ENCODE results near the gene MIDN.

The MIDN gene

DNA sequence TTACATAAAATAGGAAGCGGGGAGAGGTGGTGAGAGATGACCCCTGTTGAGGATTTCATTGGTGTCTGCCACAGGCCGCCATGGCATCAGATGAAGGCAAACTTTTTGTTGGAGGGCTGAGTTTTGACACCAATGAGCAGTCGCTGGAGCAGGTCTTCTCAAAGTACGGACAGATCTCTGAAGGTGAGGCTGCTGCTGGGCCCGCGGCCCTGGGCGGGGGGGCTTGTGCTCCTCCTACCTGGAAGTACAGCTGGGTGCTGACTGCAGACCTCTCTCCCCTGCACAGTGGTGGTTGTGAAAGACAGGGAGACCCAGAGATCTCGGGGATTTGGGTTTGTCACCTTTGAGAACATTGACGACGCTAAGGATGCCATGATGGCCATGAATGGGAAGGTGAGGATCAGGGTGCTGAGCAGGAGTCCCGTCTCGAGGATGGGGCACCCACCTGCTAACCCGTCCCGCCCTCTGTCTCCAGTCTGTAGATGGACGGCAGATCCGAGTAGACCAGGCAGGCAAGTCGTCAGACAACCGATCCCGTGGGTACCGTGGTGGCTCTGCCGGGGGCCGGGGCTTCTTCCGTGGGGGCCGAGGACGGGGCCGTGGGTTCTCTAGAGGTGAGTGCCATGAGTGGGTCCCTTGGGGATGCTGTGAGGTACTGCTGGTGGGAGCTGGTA lies 22.6 kb downstream of the MIDN start:
- DNase-seq = no peak

DNA sequence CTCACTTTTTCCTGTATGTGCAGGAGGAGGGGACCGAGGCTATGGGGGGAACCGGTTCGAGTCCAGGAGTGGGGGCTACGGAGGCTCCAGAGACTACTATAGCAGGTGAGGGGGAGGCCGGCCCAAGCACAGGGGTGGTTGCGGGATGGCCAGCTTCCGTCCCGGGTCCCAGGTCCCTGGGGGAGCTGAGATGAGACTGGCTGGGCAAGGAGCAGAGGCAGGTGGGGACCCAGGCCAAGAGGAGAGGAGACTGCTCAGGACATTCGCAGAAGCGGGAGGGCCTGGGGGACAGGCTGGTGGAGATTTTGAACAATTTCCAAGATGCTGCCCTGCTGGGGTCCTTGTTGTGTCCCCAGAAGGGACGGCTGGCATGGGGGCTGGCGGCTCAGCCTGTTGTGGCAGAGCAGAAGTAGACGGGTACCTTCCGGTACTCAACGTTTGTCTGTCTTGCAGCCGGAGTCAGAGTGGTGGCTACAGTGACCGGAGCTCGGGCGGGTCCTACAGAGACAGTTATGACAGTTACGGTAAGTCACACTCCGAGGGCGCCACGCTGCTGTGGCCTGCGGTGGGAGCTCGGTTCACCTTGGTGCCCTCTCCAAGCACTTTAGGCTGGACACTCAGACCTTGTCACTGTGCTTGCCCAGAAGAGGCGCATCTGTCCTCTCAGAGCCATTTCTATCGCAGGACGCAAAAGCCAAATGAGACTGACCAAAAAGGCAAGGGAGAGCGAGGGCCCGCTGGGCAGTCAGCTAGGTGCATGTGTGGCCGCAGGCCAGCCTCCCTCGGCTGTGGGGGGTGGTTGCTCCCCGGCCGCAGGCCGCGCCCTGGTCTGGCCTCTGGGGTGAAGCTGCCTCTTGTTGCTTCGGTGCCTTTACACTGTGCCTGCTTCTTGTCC lies 23.4 kb downstream of the MIDN start:
- DNase-seq = no peak

GRCh38 chr19:1272423-1273262 lies 24.3 kb downstream of the MIDN start:
- no peak for DNase-seq

DNA sequence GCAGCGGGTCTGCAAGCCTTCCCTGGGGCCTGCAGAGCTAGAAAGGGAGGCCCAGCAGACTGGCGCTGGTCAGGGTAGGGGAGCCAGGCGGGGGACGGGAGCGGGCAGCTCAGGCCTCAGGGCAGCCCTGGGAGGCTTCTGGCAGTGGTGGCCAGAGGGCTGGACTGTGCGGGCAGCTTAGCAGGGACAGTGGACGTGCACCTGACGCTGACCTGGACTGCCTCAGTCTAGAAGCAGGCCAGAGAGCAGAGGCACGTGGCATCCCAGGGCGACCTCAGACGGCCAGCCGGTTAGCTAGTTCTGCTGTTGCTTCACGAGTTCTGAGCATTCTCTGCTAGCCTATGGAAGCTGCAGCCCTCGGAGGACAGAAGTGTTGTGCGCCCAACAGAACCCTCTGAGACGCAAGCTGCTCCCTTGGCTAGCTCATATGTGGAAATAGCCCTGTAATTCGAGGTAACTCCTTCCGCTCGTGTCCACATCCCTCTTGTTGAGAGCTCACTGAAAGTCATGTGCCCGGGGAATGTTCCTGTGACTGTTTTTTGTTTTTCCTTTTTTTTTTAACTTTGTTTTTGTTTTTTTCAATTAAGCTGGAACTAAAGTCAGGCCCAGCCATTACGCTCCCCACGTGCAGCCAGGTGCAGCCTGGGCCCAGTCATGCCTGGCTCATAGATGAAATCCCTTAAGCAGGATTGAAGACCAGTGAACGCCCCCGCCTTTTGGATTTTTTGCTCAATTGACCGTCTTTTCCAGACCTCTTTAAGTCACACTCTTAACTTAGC lies 25.1 kb downstream of the MIDN start:
- no peak for DNase-seq

- no peak for DNase-seq
Measured at GRCh38 chr19:1274081-1274851, 25.9 kb downstream of the MIDN start.

DNA sequence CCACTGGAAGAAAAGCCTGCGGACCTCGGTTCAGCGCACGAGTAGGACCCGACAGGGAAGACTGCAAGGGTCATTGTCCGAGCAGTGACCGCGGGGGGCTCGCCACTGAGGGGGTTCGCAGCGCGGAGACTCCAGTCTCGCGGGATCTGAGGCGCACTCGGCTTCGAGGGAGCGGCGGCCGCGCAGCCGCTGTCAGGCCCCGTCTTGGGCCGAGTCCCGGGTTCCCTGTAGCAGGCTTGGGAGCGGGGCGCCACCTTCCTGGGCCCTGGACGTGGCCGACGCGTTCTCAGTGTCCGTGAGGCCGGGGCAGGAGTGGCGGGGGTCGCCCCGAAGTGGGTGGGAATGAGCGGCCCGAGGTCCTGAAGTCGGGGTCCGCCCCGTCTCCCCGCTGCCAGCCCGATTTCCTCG lies 26.5 kb downstream of the MIDN start:
- DNase-seq = no peak

DNA sequence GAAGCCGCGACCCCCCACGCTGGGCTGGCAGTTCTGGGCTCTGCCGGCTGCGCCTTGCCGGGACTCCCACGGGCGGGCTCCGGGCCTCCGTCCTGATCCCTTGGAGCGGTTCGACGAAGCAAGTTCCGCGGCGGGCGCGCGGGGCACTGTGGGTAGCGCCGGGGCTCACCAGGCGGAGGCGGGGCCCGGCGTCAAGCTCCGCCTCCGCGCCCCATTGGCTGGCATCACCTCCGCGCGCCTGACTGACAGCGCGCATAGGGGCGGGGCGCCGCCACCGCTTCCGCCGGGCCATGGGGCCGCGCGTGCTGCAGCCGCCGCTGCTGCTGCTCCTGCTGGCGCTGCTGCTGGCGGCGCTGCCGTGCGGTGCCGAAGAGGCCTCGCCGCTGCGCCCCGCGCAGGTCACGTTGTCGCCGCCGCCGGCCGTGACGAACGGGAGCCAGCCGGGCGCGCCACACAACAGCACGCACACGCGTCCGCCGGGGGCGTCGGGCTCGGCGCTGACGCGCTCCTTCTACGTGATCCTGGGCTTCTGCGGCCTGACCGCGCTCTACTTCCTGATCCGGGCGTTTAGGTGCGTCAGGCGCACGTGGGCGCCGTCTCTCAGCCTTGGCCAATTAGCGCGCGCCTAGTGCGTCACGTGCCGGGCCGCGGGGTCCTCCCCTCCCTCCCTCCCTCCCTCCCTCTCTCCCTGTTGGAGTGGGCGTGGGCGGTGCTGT lies 27.0 kb downstream of the MIDN start, which contains the start of gene FAM174C:
TSS of gene FAM174C (plus strand) at position 271 of the 716 bp plus-strand sequence. CDS start at position 291, 20 bp downstream.
- DNase-seq = peak; percentile 98

- no peak for DNase-seq
Measured at GRCh38 chr19:1275976-1276627, 27.7 kb downstream of the MIDN start.

GRCh38 chr19:1276628-1277022 lies 28.2 kb downstream of the MIDN start:
- DNase-seq = peak; percentile 39

DNA sequence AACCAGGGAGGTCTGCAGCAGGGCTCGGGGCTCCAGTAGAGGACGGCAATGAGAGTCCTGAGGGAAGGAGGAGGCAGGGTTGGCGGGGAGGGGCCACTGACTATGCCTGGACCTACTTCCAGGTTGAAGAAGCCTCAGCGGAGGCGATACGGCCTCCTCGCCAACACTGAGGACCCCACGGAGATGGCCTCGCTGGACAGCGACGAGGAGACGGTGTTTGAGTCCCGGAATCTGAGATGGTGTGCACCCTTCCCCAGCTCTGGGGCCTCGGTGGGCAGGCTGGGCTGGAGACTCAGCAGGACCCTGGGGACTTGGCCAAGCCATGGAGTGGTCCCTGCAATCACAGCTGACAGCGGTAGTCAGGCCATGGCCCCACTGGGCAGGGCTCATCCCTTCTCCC lies 28.7 kb downstream of the MIDN start:
- no peak for DNase-seq

- no peak for DNase-seq
Measured at GRCh38 chr19:1278074-1278473, 29.7 kb downstream of the MIDN start.

DNA sequence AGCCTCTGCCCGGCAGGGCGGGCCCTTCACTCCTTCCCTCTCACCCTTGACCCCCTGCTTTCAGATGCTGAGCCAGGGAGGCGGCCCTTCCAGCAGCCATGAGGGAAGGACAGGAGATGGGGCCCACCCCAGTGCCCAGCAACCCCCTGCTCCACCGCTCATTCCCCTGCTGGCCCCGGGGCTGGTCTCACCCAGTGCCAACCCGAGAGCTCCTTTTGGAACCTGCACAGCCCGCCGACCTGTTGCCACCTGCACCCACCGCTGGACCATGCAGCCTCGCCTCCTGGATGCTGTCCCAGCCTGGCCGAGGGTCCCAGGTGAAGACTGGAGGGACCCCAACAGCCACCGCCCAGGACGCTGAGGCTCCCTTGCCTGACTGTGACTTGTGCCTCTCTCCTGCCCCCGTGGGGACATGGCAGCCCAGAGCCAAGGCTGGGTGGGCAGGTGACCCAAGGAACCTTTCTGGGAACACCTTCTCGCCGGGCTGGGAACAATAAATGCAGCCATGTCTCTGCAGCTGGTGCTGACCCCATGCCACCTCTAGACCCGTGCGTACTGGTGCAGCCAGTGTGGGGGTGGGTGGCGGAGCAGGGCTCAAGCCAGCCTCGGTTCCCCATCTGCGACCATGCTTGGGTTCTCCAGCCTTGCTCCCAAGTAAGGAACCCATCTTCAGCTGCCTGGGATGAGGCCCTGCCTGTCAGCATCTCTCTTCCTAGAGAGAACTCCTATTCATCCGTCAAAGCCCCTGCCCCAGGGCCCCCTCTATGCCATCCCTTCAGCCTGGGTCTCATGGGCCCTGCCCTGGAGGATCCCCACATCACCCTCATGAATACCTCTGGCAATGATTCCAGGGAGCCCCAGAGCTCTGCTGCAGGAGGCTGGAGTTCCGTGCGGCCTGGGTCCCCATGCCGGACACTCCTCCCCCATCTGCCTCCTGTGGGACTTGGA lies 30.6 kb downstream of the MIDN start:
- DNase-seq = no peak

GRCh38 chr19:1279782-1280341 lies 31.5 kb downstream of the MIDN start:
- DNase-seq = peak; percentile 68

GRCh38 chr19:1280636-1281568 lies 32.5 kb downstream of the MIDN start:
- DNase-seq = no peak

DNA sequence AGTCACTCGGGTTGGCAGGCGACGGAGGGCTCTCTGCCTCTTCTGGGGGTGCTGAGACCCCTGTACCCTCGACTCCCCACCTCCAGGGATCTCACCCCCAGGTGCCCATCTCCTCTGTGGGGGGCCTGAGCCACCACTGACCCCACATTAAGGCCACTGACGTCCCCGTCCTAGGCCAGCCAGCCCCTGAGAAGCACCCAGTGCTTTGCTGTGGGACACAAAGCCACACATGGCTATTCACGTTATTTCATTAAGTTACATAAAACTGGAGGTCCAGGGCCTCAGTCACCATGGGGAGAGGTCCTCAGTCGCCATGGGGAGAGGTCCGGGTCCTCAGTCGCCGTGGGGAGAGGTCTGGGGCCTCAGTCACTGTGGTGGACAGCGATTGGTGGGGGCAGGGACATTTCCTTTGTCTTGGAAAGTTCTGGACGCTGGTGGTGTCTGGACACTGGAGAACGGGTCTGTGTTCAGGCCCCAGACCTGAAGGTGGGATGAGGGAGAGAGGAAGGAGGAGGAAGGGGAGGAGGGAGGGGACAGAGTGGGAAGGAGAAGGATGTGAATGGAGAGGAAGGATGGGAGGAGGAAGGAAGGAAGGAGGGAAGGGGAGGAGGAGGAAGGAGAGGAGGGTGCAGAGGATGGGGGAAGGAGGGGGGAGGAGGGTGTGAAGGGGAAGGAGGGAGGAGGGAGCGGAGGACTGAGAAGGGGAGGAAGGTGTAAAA lies 33.3 kb downstream of the MIDN start:
- DNase-seq = no peak

- DNase-seq = no peak
Measured at GRCh38 chr19:1282588-1283206, 34.3 kb downstream of the MIDN start.

All from COR-L47 (cell line).